Stimulated activated CD4-positive, alpha-beta T cell treated with anti-CD3 and anti-CD28 coated beads, Interleukin-1b, Interleukin-23, amount 100 ng/mL, for 1 hour (primary cell): Measurements from ENCODE around the gene DLST.

Experiments used
- DNase-seq, 2 donors: peaks; one replicate each; pipeline ENCODE4 v3.0.0-alpha.2; 2020; ENCODE audit warnings: low read depth in 2 of 2

Gene DLST

DNA sequence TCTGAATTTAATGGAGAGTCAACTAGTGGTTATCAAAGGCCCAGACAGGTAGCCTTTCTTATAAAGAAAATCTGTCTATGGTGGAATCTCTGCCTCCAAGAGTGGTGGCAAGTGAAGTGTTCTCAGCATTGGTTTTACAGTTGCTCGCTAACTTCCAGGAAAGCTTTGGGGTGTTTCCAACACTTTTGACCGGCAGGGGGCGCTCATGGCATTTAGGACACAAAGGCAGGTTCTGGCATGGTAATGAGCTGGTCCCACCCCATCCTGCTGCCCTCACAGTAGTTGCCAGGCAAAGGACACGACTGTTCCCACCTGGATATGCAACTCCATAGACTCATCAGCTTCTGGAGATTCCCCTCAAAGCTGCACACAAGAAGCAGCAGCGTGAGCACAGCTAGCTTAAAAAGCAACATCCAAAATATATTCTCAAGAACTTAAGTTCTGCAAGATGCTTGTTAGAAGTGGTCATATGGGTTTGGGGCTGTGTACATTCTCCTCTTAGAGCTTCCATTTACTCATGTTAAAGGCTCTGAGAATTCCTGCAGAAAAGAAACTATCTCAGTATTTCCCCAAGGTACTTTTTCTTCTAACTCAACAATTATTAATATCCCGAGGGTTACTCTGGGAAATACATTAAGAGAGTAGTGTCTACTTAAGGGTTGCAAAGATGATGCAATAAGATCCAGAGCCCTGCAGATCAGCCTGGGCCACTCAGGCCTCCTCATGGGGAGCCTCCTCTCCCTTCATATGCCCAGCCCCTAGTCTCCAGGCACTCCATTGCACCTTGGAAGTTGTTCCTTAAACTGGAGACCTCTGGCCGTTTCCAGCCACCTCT lies 20.6 kb upstream of the DLST start:
- DNase-seq: peak; percentile 85 to 93

GRCh38 chr14:74861734-74862090 lies 20.0 kb upstream of the DLST start:
- DNase-seq: no peak

DNA sequence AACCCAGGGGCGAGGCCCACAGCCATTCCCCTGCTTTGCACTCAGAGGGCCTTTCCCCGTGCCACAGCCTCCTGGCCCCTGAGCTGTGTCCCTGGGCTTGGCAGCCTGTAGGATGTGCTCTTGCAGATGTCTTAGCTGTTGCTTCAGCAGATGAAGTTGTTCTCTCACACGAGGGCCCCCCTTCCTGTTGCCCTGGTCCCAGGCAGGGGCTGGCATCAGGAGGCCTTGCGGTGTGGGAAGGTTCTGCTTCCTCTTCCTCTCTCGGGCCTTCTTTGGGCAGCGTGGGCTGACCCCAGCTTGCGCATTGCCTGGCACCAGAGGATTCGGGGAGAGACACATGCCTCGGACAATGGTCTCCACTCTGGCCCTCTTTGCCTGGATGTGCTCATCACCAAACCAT lies 18.4 kb upstream of the DLST start:
- DNase-seq: no peak

- DNase-seq: no peak
Measured at GRCh38 chr14:74864198-74864597, 17.5 kb upstream of the DLST start.

- no peak for DNase-seq
Measured at GRCh38 chr14:74865156-74865555, 16.6 kb upstream of the DLST start.

- no peak for DNase-seq
Measured at GRCh38 chr14:74866708-74867389, 14.9 kb upstream of the DLST start.

GRCh38 chr14:74867673-74868072 lies 14.0 kb upstream of the DLST start:
- DNase-seq: no peak

DNA sequence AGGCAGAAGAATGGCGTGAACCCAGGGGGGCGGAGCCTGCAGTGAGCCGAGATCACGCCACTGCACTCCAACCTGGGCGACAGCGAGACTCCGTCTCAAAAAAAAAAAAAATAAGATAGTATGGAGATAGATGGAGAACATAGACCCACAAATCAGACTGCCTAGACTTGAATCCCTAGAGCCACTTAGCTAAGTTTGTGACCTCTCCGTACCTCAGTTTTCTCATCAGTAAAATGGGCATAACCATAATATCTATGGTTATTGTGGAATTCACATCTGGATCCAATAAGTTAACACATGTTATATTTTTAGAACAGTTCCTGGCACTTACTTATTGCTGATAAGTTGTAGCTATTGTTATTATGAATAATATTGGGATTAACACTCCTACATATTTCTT lies 13.0 kb upstream of the DLST start:
- no peak for DNase-seq

GRCh38 chr14:74871819-74872218 lies 9.9 kb upstream of the DLST start:
- DNase-seq: no peak

GRCh38 chr14:74875204-74875603 lies 6.5 kb upstream of the DLST start:
- DNase-seq: no peak

DNA sequence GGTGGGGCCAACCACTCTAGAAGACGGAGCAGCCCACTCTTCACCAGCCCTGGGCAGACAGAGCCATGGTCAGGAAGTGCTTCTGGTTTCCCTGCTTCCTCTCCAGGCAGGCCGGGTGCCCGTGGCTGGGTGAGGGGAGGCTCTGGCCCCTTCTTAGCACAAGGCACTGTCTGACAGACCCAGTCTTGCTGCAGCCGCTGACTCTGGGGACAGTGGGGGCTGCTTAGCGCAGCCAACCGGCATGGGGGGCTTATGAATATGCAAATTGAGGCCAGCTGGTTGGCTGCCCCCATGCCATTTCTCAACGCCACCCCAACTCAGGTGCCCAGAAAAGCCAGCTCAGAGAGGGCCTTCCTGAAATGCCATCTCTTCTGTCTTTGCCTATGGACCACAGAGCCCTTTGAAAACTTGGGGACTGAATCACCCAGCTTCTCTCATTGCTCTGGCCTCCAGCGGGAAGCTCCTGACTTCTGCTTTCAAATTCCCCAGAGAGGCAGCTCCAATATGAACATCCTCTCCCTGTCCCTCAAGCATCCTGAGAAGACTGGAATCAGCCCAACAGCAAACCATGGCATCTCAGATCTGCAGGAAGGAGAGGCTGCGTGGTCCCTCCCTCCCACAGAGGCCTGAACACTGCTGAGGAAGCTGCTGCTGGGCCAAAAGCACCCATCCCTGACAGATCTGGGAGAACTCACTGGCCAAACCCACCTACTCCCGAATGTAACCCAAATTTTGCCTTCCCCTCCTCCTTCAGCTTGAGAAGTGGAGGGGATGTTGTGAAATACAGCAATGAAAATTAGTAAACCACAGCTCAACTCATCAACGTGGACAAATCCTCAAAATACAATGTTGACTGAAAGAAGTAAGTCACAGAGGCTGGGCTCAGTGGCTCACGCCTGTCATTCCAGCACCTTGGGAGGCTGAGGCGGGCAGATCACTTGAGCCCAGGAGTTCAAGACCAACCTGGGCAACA lies 5.5 kb upstream of the DLST start, which contains the start of gene PROX2:
Gene PROX2, minus strand, starts transcription at position 205 of the 973 bp plus-strand sequence. CDS start 12,311 bp downstream, outside the sequence.
- DNase-seq: no peak

- no peak for DNase-seq
Measured at GRCh38 chr14:74879427-74880182, 2.1 kb upstream of the DLST start.

DNA sequence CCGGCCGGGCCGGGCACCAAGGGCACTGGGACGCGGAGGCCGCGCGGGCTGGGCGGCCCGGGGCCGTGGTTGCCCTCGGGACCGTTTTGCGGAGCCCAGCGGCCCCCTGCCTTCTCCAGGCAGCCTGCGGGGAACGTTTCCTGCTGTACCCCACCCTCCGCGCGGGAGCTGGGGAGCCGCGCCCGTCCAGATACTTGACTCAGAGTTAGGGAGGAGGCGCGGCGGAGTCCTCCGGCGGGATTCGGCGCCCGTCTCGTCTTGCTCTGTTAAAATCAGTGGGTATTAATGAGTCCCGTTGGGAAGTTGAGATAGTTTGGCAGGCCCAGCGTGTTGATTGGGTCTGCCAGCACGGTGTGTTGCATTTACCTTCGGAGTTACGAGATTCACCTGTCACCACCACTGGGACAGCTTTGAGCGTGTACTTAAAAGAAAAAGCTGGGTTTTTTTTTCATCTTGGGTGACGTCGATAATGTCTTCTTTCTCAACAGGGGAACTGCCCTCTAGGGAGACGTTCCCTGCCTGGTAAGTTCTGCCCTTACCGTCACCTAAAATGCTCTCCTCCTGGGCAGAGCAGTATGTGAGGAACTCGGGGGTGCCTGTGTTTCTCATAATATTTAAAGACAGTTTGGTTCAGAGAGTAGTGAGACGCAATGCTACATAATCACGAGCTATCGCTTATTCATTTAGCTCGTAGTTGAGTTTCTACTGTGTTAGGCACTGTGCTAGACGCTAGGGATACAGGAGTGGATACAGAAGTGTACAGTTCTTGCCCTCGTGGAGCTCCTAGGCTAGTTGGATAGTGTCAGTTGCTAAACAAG lies 596 bp downstream of the DLST start:
- peak in 1 of 2 donors; percentile 35 for DNase-seq

- no peak for DNase-seq
Measured at GRCh38 chr14:74886001-74886400, 4.3 kb downstream of the DLST start.

- DNase-seq: no peak
Measured at GRCh38 chr14:74888164-74889158, 6.7 kb downstream of the DLST start.

GRCh38 chr14:74890262-74890661 lies 8.5 kb downstream of the DLST start:
- no peak for DNase-seq

DNA sequence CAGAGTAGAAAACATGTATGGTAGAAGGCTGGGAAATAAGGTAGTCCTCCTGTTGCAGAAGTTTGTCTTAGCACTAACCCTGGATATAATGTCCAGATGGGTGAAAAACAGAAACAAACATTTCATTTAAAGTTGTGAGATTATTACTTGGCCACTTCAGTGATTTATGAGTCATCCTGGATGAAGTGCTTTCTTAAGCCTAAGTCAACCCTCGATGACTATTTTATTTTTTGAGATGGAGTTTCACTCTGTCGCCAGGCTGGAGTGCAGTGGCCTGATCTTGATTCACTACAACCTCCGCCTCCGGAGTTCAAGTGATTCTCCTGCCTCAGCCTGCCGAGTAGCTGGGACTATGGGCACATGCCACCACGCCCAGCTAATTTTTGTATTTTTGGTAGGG lies 10.2 kb downstream of the DLST start:
- no peak for DNase-seq

DNA sequence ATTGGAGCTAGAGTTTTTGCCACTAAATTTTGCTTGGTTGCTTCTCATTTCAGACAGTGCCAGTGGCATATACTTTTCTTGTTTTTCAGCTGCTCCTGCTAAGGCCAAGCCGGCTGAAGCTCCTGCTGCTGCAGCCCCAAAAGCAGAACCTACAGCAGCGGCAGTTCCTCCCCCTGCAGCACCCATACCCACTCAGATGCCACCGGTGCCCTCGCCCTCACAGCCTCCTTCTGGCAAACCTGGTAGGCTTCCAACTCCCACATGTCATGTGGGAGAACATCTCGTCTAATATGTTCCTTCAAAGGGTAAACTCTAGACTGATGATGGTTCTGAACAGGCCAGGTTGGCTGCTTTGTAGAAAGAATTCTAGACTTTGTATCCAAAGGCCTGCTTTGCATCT lies 11.0 kb downstream of the DLST start:
- DNase-seq: no peak

- DNase-seq: no peak
Measured at GRCh38 chr14:74893614-74894091, 11.9 kb downstream of the DLST start.
